Measurements from ENCODE around the gene CHRM2. TPM values are rescaled to one million over a fixed set of nuclear protein-coding genes. Genes with fewer than 3 reads are reported as not detected.
A peak's percentile ranks its signal among the peaks of the same experiment; 100 is the strongest.

CHRM2 gene
- total and polyA plus RNA-seq, 8 donors, result 0.56 to 0.98 (median 0.71) TPM

- H3K4me1 ChIP-seq, result no peaks in the 10 kb centered on the region
- no peak for DNase-seq
- H3K4me3 ChIP-seq, result no peak overlapping the region
- H3K36me3 ChIP-seq, result no peaks in the 10 kb centered on the region
- intact Hi-C loops (cut with DNase I), result no loop called here
- ATAC-seq, result no peak
- H3K27me3 ChIP-seq, result no peaks in the 10 kb centered on the region
- H3K27ac ChIP-seq, result no peak overlapping the region
- H3K9me3 ChIP-seq, result no peaks in the 10 kb centered on the region
- TF ChIP-seq, protein P1, sequence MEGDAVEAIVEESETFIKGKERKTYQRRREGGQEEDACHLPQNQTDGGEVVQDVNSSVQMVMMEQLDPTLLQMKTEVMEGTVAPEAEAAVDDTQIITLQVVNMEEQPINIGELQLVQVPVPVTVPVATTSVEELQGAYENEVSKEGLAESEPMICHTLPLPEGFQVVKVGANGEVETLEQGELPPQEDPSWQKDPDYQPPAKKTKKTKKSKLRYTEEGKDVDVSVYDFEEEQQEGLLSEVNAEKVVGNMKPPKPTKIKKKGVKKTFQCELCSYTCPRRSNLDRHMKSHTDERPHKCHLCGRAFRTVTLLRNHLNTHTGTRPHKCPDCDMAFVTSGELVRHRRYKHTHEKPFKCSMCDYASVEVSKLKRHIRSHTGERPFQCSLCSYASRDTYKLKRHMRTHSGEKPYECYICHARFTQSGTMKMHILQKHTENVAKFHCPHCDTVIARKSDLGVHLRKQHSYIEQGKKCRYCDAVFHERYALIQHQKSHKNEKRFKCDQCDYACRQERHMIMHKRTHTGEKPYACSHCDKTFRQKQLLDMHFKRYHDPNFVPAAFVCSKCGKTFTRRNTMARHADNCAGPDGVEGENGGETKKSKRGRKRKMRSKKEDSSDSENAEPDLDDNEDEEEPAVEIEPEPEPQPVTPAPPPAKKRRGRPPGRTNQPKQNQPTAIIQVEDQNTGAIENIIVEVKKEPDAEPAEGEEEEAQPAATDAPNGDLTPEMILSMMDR (IDR thresholded peaks at IDR 0.05), result no peak
These were observed 54.7 kb downstream of the CHRM2 start for GRCh38 chr7:136923111-136923667.

DNA sequence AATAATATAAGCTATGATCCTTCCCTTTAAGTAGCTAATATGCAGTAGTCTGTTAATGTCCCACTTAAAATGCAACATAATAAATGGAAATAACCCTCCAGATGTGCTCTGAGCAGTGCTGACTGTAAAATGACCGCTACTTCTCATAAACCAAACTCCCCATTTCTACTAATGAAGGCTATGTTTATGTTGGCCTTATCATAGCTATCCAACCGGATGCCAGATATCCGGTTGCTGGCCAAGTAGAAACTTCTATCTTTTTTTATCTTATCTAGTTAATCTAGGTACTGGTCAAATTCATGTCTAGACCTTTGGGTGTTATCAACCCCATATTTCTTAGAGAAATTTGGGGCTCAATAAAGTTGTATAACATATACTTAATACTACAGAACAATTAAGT lies 56.6 kb downstream of the CHRM2 start:
- peak overlapping the region in 1 of 2 donors; percentile 23 for H3K27ac ChIP-seq
- intact Hi-C loops (cut with DNase I), result no loop called here
- no peaks in the 10 kb centered on the region for H3K27me3 ChIP-seq
- ATAC-seq (no peak), DNase-seq (peak in 1 of 4 donors; percentile 6)
- H3K4me3 ChIP-seq, result no peak overlapping the region
- TF ChIP-seq, protein P1 (IDR thresholded peaks at IDR 0.05), result no peak
- H3K9me3 ChIP-seq, result peaks cover 0 to under 1% of the 10 kb centered on the region in 2 donors
- no peaks in the 10 kb centered on the region for H3K36me3 ChIP-seq
- H3K4me1 ChIP-seq, result no peaks in the 10 kb centered on the region

GRCh38 chr7:136925556-136925955 lies 57.1 kb downstream of the CHRM2 start:
- peak in 1 of 4 donors; percentile 3 for DNase-seq
- peak overlapping the region in 1 of 2 donors; percentile 23 for H3K27ac ChIP-seq

DNA sequence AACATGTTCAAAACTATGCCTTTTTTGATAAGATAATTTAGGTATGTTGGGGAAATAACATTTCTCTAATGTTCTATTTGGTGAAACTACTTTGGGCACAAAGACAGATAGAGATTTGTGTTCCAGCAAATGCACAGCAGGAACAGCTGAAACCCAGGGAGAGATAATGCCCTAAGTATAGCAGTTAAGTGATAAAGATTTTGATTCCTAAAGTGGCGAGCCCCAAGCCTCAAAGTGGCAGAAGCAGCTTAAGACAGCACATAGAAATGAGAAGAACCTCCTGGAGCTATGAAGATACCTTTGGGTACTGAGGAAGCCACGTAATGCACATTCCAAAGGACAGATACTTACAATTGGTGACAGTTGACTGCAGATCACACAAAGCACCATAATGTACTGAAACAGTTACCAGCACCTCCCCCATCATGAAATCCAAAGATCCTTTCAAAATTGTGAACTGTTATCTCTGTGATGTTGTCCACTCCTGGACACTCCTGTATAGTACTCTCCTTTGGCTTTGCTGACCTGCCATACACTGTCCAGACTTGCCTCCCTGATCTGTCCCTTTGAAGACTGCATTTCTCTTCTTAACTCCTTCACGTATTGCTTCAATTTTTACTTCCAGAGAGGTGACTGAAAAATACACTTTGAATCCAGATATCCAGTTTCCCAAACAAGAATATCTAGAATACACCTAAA lies 62.9 kb downstream of the CHRM2 start:
- TF ChIP-seq, protein P1 (IDR thresholded peaks at IDR 0.05), result no peak
- no peak overlapping the region for H3K27ac ChIP-seq
- no peaks in the 10 kb centered on the region for H3K36me3 ChIP-seq
- no peaks in the 10 kb centered on the region for H3K4me1 ChIP-seq
- DNase-seq, result no peak
- H3K27me3 ChIP-seq, result no peaks in the 10 kb centered on the region
- H3K4me3 ChIP-seq, result no peak overlapping the region
- ATAC-seq, result no peak
- intact Hi-C loops (cut with DNase I), result no loop called here
- H3K9me3 ChIP-seq, result peaks cover 0 to 7% of the 10 kb centered on the region in 2 donors

More at GRCh38 chr7:136925556-136925955, 57.1 kb downstream of the CHRM2 start:
- intact Hi-C loops (cut with DNase I), result no loop called here
- no peaks in the 10 kb centered on the region for H3K27me3 ChIP-seq
- TF ChIP-seq, protein P1 (IDR thresholded peaks at IDR 0.05), result no peak
- H3K4me1 ChIP-seq, result no peaks in the 10 kb centered on the region
- no peak for ATAC-seq
- no peak overlapping the region for H3K4me3 ChIP-seq
- no peaks in the 10 kb centered on the region for H3K36me3 ChIP-seq
- H3K9me3 ChIP-seq, result peaks cover 0 to 2% of the 10 kb centered on the region in 2 donors

DNA sequence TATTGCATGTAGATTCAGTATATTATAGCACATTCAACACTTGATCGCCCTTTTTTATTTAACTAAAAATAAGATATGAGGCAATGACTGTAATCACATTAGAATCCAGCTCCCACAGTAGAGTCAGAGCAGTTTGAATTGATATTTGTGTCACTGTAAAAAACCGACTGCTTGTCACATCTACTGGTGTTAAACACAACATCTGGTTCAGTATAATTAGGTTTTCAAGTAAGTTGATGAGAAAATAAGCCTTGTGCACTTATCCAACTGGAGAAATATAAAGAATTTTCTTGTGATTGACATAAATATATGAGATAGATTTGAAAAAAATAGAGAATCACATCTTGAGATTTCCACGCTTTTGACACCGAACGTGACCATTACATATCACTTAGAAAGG lies 69.0 kb downstream of the CHRM2 start:
- no peak for ATAC-seq
- TF ChIP-seq, protein P1 (IDR thresholded peaks at IDR 0.05), result no peak
- intact Hi-C loops (cut with DNase I), result no loop called here
- Histone ChIP-seq H3K4me3 (no peak overlapping the region), H3K9me3 (peaks cover 0 to 5% of the 10 kb centered on the region in 2 donors), H3K27ac (no peak overlapping the region), H3K27me3 (no peaks in the 10 kb centered on the region), H3K36me3 (no peaks in the 10 kb centered on the region), H3K4me1 (no peaks in the 10 kb centered on the region)
- no peak for DNase-seq

Measured in left lung (tissue), 10 donors.